H1 (cell line): ENCODE results near the gene DLEC1. TPM values are rescaled to one million over a fixed set of nuclear protein-coding genes. Genes with fewer than 3 reads are reported as not detected.

Source experiments
- CTCF ChIA-PET: fragments of 300-600 bp; sonication (Branson Sonifier 250); formaldehyde crosslinking; loops from one replicate; lab custom pipeline; 2021; ENCODE audit not compliant: partially characterized antibody; lab: Charles Lee
- POLR2A ChIA-PET: fragments of 300-600 bp; sonication (Branson Sonifier 250); formaldehyde crosslinking; loops from one replicate; lab custom pipeline; 2021; ENCODE audit warnings: inconsistent platforms; ENCODE audit not compliant: partially characterized antibody; lab: Charles Lee
- DNase-seq, 2 experiments: peaks; one replicate each; pipeline versions ENCODE4 v3.0.0 to v3.0.0-alpha.2; 2010 to 2022; ENCODE audit warnings: low spot score in 2 of 2, low read depth in 1 of 2, mixed read lengths in 1 of 2
- FAIRE-seq: peaks from 2 replicates; lab custom pipeline; 2011; peaks lifted over from hg19 to GRCh38; lab: Jason Lieb, UNC
- H2AFZ ChIP-seq: 2 replicates; pipeline ENCODE4 v1.8.1; 2012; ENCODE audit warnings: low read length, inconsistent platforms
- H2AK5ac ChIP-seq: 2 replicates; pipeline ENCODE4 v1.6.1; 2013; ENCODE audit warnings: low read depth, low read length
- H2BK120ac ChIP-seq: replicated peaks from 2 replicates; pipeline ENCODE3; 2013; ENCODE audit warnings: low read depth, low read length, inconsistent platforms
- H2BK12ac ChIP-seq: 2 replicates; pipeline ENCODE4 v1.6.1; 2013; ENCODE audit warnings: low read depth, low read length
- H2BK15ac ChIP-seq: 2 replicates; pipeline ENCODE4 v1.6.1; 2013; ENCODE audit warnings: low read length
- H2BK20ac ChIP-seq: 2 replicates; pipeline ENCODE4 v1.6.1; 2013; ENCODE audit warnings: low read length
- H2BK5ac ChIP-seq: 2 replicates; pipeline ENCODE4 v1.6.1; 2013; ENCODE audit warnings: low read depth, low read length
- H3K14ac ChIP-seq: 2 replicates; pipeline ENCODE4 v1.6.1; 2013; ENCODE audit warnings: inconsistent platforms; ENCODE audit not compliant: insufficient read length
- H3K18ac ChIP-seq: 2 replicates; pipeline ENCODE4 v1.6.1; 2013; ENCODE audit warnings: low read length; ENCODE audit errors: extremely low read depth
- H3K23ac ChIP-seq: 2 replicates; pipeline ENCODE4 v1.6.1; 2013; ENCODE audit warnings: inconsistent platforms; ENCODE audit not compliant: insufficient read length
- H3K23me2 ChIP-seq: 2 replicates; pipeline ENCODE4 v1.6.1; 2013; ENCODE audit warnings: low read depth, low read length
- H3K27ac ChIP-seq: 2 replicates; pipeline ENCODE4 v1.6.1; 2011; ENCODE audit warnings: low read depth, low read length, inconsistent platforms
- H3K27me3 ChIP-seq, 4 experiments: replicated peaks in 1 of 4; 1 replicate in 1 of 4; 2 replicates in 3 of 4; pipeline versions ENCODE4 v1.6.1 to v1.8.1; 2011 to 2013; ENCODE audit warnings: low read length in 3 of 4, mild to moderate bottlenecking in 3 of 4, inconsistent platforms in 2 of 4, mixed read lengths in 2 of 4, moderate library complexity in 1 of 4; ENCODE audit not compliant: control insufficient read depth in 3 of 4, insufficient read depth in 3 of 4; ENCODE audit errors: extremely low read depth in 1 of 4
- H3K36me3 ChIP-seq, 4 experiments: 2 replicates each; pipeline versions ENCODE4 v1.6.1 to v1.8.1; 2011 to 2013; ENCODE audit warnings: mild to moderate bottlenecking in 4 of 4, low read length in 3 of 4, moderate library complexity in 2 of 4, control low read depth in 1 of 4, inconsistent platforms in 1 of 4; ENCODE audit not compliant: insufficient read depth in 4 of 4, control insufficient read depth in 2 of 4
- H3K4ac ChIP-seq: replicated peaks from 2 replicates; pipeline ENCODE3; 2013; ENCODE audit warnings: low read length, low read depth, mixed read lengths, inconsistent platforms; ENCODE audit not compliant: insufficient read length
- H3K4me1 ChIP-seq, 4 experiments: replicated peaks in 1 of 4; 1 replicate in 1 of 4; 2 replicates in 3 of 4; pipeline versions ENCODE4 v1.6.1 to v1.8.1; 2011 to 2013; ENCODE audit warnings: low read length in 3 of 4, inconsistent platforms in 2 of 4, mixed read lengths in 1 of 4; ENCODE audit not compliant: insufficient read depth in 4 of 4, control insufficient read depth in 3 of 4
- H3K4me2 ChIP-seq, 2 experiments: 2 replicates each; pipeline versions ENCODE4 v1.6.1 to v1.8.1; 2011 to 2013; ENCODE audit warnings: low read depth in 2 of 2, low read length in 2 of 2, control low read depth in 1 of 2, inconsistent platforms in 1 of 2, mild to moderate bottlenecking in 1 of 2; ENCODE audit not compliant: insufficient read depth in 1 of 2
- H3K4me3 ChIP-seq, 4 experiments: fragments of 200-600, 300-600 bp in 1 of 4; sonication (generic), shearing (Covaris generic), sonication (Bioruptor Twin) in 1 of 4; 2 replicates each; pipeline versions ENCODE4 v1.5.1 to v1.8.1; 2011 to 2016; ENCODE audit warnings: low read length in 4 of 4, low read depth in 3 of 4, control low read depth in 2 of 4, inconsistent platforms in 2 of 4, mild to moderate bottlenecking in 2 of 4, mixed read lengths in 1 of 4, moderate library complexity in 1 of 4; ENCODE audit not compliant: insufficient read depth in 2 of 4; ENCODE audit errors: extremely low read depth in 1 of 4
- H3K56ac ChIP-seq: replicated peaks from 2 replicates; pipeline ENCODE3; 2013; ENCODE audit warnings: low read depth, mild to moderate bottlenecking, mixed read lengths, low read length, inconsistent platforms; ENCODE audit not compliant: insufficient read length
- H3K79me1 ChIP-seq: 2 replicates; pipeline ENCODE4 v1.6.1; 2013; ENCODE audit warnings: low read depth, low read length, control low read depth
- H3K79me2 ChIP-seq, 2 experiments: 2 replicates each; pipeline versions ENCODE4 v1.6.1 to v1.8.1; 2012 to 2013; ENCODE audit warnings: low read length in 2 of 2, mild to moderate bottlenecking in 2 of 2, inconsistent platforms in 1 of 2; ENCODE audit not compliant: insufficient read depth in 2 of 2, control insufficient read depth in 1 of 2
- H3K9ac ChIP-seq, 4 experiments: replicated peaks in 1 of 4; 1 replicate in 1 of 4; 2 replicates in 3 of 4; pipeline versions ENCODE4 v1.6.1 to v1.8.1; 2011 to 2013; ENCODE audit warnings: low read depth in 3 of 4, low read length in 3 of 4, control low read depth in 2 of 4, mild to moderate bottlenecking in 2 of 4, moderate library complexity in 2 of 4, inconsistent platforms in 1 of 4; ENCODE audit errors: extremely low read depth in 1 of 4
- H3K9me3 ChIP-seq, 2 experiments: 2 replicates each; pipeline versions ENCODE4 v1.6.1 to v1.8.1; 2012 to 2013; ENCODE audit warnings: mild to moderate bottlenecking in 2 of 2, moderate library complexity in 2 of 2, control low read depth in 1 of 2, inconsistent platforms in 1 of 2, low read depth in 1 of 2, low read length in 1 of 2, mixed read lengths in 1 of 2; ENCODE audit not compliant: insufficient read depth in 2 of 2
- H4K20me1 ChIP-seq, 2 experiments: replicated peaks in 1 of 2; 2 replicates each; pipeline versions ENCODE3 to v1.8.1; 2011 to 2013; ENCODE audit warnings: inconsistent platforms in 2 of 2, low read length in 2 of 2, mild to moderate bottlenecking in 1 of 2; ENCODE audit not compliant: insufficient read depth in 2 of 2, control insufficient read depth in 1 of 2
- H4K5ac ChIP-seq: 2 replicates; pipeline ENCODE4 v1.6.1; 2013; ENCODE audit warnings: low read length, low read depth, mixed read lengths, inconsistent platforms; ENCODE audit not compliant: insufficient read length
- H4K8ac ChIP-seq: 2 replicates; pipeline ENCODE4 v1.8.0; 2013; ENCODE audit warnings: mild to moderate bottlenecking, moderate library complexity, low read length, inconsistent platforms; ENCODE audit not compliant: insufficient read depth; ENCODE audit errors: extremely low read depth
- H4K91ac ChIP-seq: replicated peaks from 2 replicates; pipeline ENCODE3; 2013; ENCODE audit warnings: low read length, mixed read lengths, inconsistent platforms; ENCODE audit not compliant: insufficient read length
- CBX5 ChIP-seq: fragments of 300-800, 300-1000 bp; sonication (generic); IDR thresholded peaks from 2 replicates; pipeline ENCODE4 v1.7.1; 2016; ENCODE audit warnings: antibody characterized with exemption, low read length, low read depth
- CHD2 ChIP-seq: IDR thresholded peaks from 2 replicates; pipeline ENCODE4 v1.6.1; 2012; ENCODE audit warnings: low read length, improper control_type of control experiment
- E2F6 ChIP-seq: IDR thresholded peaks from 2 replicates; pipeline ENCODE4 v1.6.1; 2012; ENCODE audit warnings: inconsistent platforms
- EP300 ChIP-seq, 2 experiments: IDR thresholded peaks; 1 replicate in 1 of 2; 2 replicates in 1 of 2; pipeline ENCODE4 v1.6.1; 2011 to 2012; ENCODE audit warnings: low read depth in 2 of 2, low read length in 2 of 2, mild to moderate bottlenecking in 2 of 2, borderline replicate concordance in 1 of 2, inconsistent platforms in 1 of 2, moderate library complexity in 1 of 2
- GTF2F1 ChIP-seq: IDR thresholded peaks from 2 replicates; pipeline ENCODE4 v1.6.1; 2012; ENCODE audit warnings: low read depth, low read length, improper control_type of control experiment, borderline replicate concordance
- KDM1A ChIP-seq: fragments of 200-600, 300-600 bp; sonication (generic); IDR thresholded peaks from 2 replicates; pipeline ENCODE4 v1.7.1; 2016; ENCODE audit warnings: mild to moderate bottlenecking, low read length, borderline replicate concordance
- KDM5A ChIP-seq: fragments of 200-600 bp; IDR thresholded peaks from 2 replicates; pipeline ENCODE4 v1.7.1; 2012; ENCODE audit warnings: mild to moderate bottlenecking, low read length, inconsistent platforms, mixed read lengths
- PHF8 ChIP-seq: fragments of 200-600 bp; sonication (generic); conservative IDR thresholded peaks from 2 replicates; pipeline ENCODE4 v1.7.1; 2012; ENCODE audit warnings: low read depth, mild to moderate bottlenecking, inconsistent platforms, low read length, moderate library complexity
- POLR2A ChIP-seq, 2 experiments: IDR thresholded peaks; 1 replicate in 1 of 2; 2 replicates in 1 of 2; pipeline ENCODE4 v1.6.1; 2011; ENCODE audit warnings: low read depth in 2 of 2, low read length in 2 of 2, mild to moderate bottlenecking in 2 of 2; ENCODE audit errors: control extremely low read depth in 1 of 2
- SUZ12 ChIP-seq: fragments of 200-600 bp; sonication (generic); IDR thresholded peaks from 2 replicates; pipeline ENCODE4 v1.6.1; 2012; ENCODE audit warnings: mild to moderate bottlenecking, inconsistent platforms, low read length, moderate library complexity, mixed read lengths
- TBP ChIP-seq: IDR thresholded peaks from 2 replicates; pipeline ENCODE4 v1.6.1; 2011; ENCODE audit warnings: low read depth, low read length, improper control_type of control experiment
- YY1 ChIP-seq: IDR thresholded peaks from 2 replicates; pipeline ENCODE4 v1.6.1; 2011; ENCODE audit warnings: low read depth, mild to moderate bottlenecking, low read length
- WGBS, 2 experiments: shearing (Covaris generic) in 1 of 2; methylation state at CpG; one replicate each; pipeline versions ENCODE4 v1.1.6 to v1.1.7; 2013 to 2015; ENCODE audit warnings: low lambda C conversion rate in 2 of 2, mixed read lengths in 2 of 2, inconsistent platforms in 1 of 2, low coverage in 1 of 2, missing lambda C conversion rate in 1 of 2; ENCODE audit not compliant: insufficient replicate concordance in 2 of 2, insufficient coverage in 1 of 2, insufficient read length in 1 of 2; ENCODE audit errors: extremely low coverage in 1 of 2, missing lambda C conversion rate in 1 of 2; 5-methylcytosine and 5-hydroxymethylcytosine counted together
- polyA plus RNA-seq, 7 experiments: library from polyadenylated mRNA; depleted of rRNA in 3 of 7; stranded (reverse) in 5 of 7; unstranded in 2 of 7; fragments of >200 nt in 5 of 7; fragments of 200-250 nt in 2 of 7; gene quantifications; 1 replicate in 5 of 7; 2 replicates in 1 of 7; 4 replicates in 1 of 7; pipeline versions ENCODE4 v1.2.1 to v1.2.3, GENCODE V29; 2011 to 2013; ENCODE audit warnings: missing spikeins in 2 of 7, mixed read lengths in 2 of 7
- total RNA-seq: library from RNA; stranded (reverse); fragmentation: NEBNext Ultra II Directional; extraction: Animal tissue kit (Norgen Biotek cat#: 25700); gene quantifications from 2 replicates; pipeline ENCODE4 v1.2.1, GENCODE V29; 2021

DLEC1 gene
- total and polyA plus RNA-seq, 2 of the 8 experiments (the other 6 are each of a cell fraction or from before 2014, with no cell fraction given): 0.26 to 0.76 TPM

GRCh38 chr3:38019658-38020341 lies 19.2 kb upstream of the DLEC1 start:
- Histone ChIP-seq H4K20me1 (peaks cover 6 to 9% of the 10 kb centered on the region in 2 experiments), H3K4ac (no peak overlapping the region), H2BK120ac (no peak overlapping the region), H3K23me2 (peaks cover 6% of the 10 kb centered on the region; the same call in 1 of the 2 replicates), H3K79me1 (no peaks in the 10 kb centered on the region; the same call in 1 of the 2 replicates), H2BK5ac (no peak overlapping the region), H3K9me3 (no peaks in the 10 kb centered on the region), H3K36me3 (peaks cover 0 to 7% (median 2%) of the 10 kb centered on the region in 4 experiments; a peak in 2 of 8 replicates), H3K27me3 (peaks cover 0 to 4% (median 0%) of the 10 kb centered on the region in 4 experiments; a peak in 1 of 7 replicates), H3K23ac (no peak overlapping the region), H2BK15ac (no peak overlapping the region), H3K18ac (no peak overlapping the region), H3K79me2 (no peaks in the 10 kb centered on the region), H3K14ac (no peak overlapping the region), H2BK20ac (no peak overlapping the region), H2AFZ (no peak overlapping the region), H3K4me2 (no peak overlapping the region), H3K27ac (no peak overlapping the region), H3K4me3 (no peak overlapping the region), H4K91ac (no peak overlapping the region), H3K56ac (no peak overlapping the region), H3K9ac (no peak overlapping the region), H2AK5ac (no peak overlapping the region), H2BK12ac (no peak overlapping the region), H4K5ac (no peak overlapping the region), H3K4me1 (peaks cover 0 to 4% (median 2%) of the 10 kb centered on the region in 4 experiments; a peak in 2 of 7 replicates), H4K8ac (no peak overlapping the region)
- ChIA-PET CTCF (interaction anchor here (0.6 to 4.3 kb wide), 7 partner anchors 8 to 90 kb away, joined by 3 to 54 read pairs (median 6); no protein-coding TSS in a partner anchor), POLR2A (interaction anchor here (0.9 kb wide), 1 partner anchor 117 kb away, joined by 3 read pairs; the partner anchor contains the start of gene ACAA1)
- DNase-seq: no peak
- 85% methylated on average over 10 of the region's 10 CpGs; no CpG with 5 or more reads in 1 of the 2 experiments for WGBS, 2 experiments
- FAIRE-seq: no peak
- no peak for TF ChIP-seq TBP
- no peak for TF ChIP-seq CHD2
- no peak for TF ChIP-seq EP300 (IDR thresholded peaks at IDR 0.05; ENCODE audit: borderline replicate concordance in 1 of 2, low read depth in 2 of 2, low read length in 2 of 2)
- TF ChIP-seq GTF2F1: no peak
- no peak for TF ChIP-seq SUZ12
- TF ChIP-seq PHF8: no peak
- TF ChIP-seq YY1: no peak
- no peak for TF ChIP-seq E2F6
- TF ChIP-seq POLR2A (IDR thresholded peaks at IDR 0.05; ENCODE audit: control extremely low read depth in 1 of 2, low read depth in 2 of 2, low read length in 2 of 2): no peak
- TF ChIP-seq KDM1A: no peak
- no peak for TF ChIP-seq KDM5A
- no peak for TF ChIP-seq CBX5
